HG02970 (cell line): ENCODE results near the gene ABCA3.

ENCODE experiments used
- ATAC-seq: cut with Tn5 transposase; IDR thresholded peaks from one replicate; pipeline ENCODE4 v1.9.1; 2021; ENCODE audit warnings: mild to moderate bottlenecking, moderate library complexity, moderate number of reproducible peaks; ENCODE audit not compliant: unreplicated experiment, low FRiP score

Gene ABCA3

DNA sequence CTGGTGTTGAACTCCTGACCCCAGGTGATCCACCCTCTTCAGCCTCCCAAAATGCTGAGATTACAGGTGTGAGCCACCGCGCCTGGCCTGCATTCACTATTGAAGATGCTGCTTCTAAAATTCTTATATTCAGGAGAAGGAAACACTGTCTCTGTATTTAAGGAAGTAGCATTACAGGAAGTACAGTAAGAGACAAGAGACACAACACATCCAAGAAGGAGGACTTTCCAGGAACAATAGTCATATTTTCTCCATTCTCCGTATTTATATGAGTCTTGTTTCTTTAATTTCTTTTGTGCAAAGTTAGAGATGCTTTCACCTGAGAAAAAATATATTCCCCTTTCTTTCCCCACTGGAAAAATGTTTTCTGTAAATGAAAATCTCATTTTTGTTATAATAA is 18.3 kb upstream of the ABCA3 start:
- ATAC-seq, result no peak

DNA sequence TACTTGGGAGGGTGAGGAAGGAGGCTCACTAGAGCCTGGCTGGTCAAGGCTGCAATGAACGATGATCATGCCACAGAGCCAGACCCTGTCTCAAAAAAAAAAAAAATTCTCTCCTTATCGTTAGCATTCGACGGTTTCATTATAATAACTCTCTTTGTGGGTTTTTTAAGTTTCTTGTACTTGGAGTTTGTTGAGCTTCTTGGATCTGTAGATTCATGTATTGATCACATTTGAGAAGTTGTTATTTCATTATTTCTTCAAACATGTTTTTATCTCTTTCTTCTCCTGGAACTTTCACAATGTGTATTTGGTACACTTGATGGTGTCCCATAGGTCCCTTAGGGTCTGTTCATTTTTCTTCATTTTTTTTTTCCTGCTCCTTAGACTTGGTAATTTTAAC is 16.8 kb upstream of the ABCA3 start:
- ATAC-seq, result no peak

DNA sequence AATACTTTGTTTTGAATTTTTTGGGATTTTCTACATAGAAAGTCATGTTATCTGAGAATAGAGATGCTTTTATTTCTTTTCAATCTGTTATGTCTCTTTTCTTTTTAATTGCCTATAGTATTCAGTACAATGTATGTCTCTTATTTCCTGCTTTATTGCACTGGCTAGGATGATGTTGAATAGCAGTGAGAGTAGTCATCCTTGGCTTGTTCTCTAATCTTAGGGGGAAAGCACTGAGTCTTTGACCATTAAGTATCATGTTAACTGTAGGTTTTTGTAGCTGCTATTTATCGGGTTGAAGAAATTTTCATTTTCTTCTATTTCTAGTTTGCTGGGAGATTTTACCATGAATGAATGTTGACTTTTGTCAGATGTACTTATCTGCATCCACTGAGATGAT is 10.0 kb upstream of the ABCA3 start:
- ATAC-seq, result no peak

DNA sequence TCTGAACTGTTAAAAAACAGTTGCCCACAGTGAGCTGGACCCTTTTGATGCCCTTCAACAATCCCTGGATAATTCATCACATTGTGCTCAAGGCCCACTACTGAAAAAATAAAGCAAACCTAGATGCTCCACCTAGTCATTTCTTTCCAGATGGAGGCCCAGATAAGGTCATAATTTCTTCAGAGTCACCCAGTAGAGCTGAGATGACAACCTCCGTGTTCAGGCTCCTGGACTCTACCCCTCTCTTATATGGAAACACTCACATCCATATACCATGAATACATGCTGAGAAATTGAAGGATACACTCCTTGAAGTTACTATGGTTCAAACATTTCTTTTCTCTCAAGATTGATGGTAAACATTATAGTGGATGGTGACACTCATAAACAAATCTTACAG is 2.7 kb upstream of the ABCA3 start:
- no peak for ATAC-seq

DNA sequence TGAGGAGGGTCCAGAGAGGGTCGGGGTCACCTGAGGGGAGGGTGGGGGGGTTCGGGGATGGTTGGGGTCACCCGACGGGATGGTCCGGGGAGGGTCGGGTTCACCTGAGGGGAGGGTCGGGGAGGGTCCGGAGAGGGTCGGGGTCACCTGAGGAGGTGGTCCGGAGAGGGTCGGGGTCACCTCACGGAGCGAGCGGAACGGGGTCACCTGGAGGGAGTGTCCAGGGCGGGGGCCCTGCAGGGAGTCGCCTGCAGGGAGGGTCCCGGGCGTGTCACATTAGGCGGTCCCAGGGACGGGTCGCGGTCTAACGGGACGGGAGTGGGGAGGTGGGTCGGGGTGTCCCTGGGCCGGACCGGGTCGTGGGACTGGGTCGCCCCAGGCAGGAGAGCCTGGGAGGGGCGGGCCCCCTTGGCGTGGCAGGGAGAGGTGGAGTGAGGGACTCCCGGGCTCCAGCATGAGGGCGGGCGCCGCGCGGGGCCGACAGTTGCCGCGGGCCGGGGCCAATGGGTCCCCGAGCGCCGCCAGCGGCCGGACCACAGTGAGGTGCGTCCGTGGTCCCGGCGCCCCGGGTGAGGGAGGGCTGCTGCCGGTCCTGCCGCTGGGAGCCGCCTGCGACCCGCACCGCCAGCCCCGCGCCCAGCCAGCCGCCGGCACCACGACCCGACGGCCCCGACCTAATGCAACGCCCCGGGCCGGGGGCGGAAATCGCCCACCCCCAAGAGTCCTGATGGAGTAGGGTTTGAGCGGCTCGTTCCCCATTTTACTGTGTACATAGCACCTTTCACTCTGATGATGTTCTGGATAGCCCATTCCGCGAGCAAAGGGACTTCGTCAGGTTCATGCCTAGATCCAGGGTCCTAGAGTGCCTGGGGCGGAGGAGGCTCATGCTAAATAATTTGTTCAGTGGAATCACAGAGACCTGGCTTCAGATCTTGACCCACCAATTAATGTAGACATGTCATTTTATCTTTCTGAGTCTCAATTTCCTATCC is 1.2 kb upstream of the ABCA3 start:
- no peak for ATAC-seq

DNA sequence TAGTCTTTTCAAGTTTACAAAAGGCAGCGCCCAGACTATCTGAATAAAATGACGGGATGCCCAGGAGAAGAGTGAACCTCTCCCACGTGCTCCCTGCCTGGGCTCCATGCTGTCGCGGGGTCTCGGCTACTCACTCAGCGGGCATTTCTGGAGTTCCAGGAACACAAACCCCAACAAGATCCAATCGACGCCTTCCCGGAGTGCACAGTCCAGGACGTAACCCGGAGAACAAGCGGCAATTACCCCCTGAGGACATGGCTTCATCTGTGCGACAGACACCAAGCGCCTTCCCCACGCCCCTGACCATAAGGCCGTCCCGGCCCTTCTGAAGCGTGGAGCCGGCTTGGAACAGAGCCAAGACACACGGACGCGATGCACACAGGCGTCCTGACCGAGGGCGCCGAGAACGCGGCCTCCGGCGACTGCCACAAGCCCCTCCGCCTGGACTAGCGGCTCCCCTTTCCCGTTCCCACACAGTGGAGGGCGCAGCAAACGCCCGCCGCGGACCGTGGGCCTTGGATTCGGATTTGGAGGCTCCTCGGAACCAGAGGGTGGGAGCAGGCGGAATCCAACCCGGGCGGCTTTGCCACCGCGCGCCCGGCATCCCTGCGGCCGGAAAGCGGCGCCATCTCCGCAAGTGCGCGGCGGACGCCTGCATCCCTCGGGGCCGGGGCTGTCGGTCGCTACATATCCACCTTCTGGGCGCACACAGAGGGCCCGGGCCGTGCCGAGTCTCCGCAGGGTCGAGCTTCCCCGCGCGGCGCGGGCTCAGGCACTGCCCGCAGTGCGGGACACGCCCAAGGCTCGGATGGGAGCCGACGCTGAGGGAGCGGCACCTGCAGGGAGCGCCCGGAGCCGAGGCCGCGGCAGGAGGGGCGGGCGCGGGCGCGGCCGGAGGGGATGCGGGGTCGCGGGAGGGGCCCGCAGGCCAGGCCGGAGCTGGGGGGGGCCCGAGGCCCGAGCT is 725 bp downstream of the ABCA3 start:
- peak; percentile 27 for ATAC-seq

DNA sequence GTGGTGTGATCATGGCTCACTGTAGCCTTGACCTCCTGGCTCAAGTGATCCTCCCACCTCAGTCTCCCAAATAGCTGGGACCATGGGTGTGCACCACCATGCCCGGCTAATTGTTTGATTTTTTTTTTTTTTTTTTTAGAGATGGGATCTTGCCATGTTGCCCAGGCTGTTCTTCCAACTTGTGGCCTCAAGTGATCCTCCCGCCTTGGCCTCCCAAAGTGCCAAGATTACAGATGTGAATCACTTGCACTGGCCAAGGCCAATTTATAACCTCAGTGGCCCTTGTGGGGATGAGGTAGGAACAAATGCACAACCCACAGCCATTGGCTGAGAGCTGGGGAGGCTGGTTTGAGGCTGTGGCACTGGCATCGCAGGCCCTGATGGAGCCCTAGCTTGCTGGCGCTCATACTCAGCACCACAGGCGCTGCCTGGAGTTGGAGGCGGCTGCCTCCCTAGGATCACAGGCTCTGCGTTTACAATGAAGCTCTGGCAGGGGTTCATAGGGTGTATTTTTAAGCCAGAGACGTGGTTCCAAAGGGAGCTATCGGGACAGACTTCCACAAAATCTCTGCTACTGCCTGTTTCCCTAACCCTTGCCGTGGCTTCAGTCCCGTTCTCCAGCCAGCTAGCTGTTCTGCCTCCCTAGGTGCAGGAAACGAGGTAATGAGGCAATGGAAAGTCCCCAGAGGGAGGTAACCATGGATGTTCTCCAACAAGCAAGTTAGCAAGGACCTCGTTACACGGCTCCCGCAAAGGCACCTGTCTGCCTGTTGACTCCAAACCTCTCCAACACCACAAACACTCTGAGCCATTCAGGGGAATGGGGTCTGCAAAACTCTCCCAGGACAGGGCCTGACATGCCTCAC is 2.9 kb downstream of the ABCA3 start:
- no peak for ATAC-seq

DNA sequence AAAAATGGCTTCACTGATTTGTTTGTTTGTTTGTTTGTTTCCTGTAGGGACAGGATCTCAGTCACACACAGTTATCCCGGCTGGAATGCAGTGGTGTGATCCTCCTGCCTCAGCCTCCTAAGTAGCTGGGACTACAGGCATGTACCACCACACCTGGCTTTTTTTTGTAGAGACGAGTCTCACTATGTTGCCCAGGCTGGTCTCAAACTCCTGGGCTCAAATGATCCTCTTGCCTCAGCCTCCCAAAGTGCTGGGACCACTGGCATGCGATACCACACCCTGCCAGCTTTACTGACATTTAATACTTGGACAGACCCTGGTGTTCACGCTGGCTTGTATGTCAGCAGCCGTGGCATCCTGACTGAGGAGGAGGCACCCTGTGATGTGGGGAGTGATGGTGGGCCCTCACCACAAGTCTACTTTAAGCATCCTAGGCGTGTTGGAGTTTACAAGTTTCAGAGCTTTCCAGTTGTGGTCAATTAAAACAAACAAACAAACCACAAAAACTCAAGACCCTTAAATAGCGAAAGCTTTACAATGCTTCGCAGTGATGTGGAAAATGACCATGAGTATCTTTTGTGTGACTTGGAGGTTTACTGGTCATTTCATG is 5.1 kb downstream of the ABCA3 start:
- no peak for ATAC-seq

DNA sequence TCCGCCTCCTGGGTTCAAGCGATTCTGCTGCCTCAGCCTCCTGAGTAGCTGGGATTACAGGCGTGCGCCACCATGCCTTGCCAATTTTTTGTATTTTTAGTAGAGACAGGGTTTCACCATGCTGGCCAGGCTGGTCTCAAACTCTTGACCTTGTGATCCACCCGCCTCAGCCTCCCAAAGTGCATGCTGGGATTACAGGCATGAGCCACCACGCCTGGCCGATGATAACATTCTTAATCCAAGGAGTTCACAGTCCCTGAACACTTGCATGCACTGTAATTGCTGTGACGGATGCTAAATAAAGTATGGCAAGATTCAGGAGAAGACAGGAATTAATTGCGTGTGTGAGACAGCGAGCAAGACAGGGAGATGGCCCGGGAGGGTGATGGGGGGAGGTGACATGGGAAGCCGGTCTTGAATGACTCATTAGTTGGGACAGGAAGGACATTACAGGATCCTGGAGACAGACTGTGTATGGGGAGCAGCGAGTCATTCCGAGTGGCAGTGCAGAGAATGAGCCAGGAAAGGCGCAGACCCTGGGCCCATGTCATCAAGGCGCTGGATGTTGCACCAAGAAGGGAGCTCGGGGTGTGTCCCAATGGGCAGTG is 6.7 kb downstream of the ABCA3 start:
- ATAC-seq, result no peak

DNA sequence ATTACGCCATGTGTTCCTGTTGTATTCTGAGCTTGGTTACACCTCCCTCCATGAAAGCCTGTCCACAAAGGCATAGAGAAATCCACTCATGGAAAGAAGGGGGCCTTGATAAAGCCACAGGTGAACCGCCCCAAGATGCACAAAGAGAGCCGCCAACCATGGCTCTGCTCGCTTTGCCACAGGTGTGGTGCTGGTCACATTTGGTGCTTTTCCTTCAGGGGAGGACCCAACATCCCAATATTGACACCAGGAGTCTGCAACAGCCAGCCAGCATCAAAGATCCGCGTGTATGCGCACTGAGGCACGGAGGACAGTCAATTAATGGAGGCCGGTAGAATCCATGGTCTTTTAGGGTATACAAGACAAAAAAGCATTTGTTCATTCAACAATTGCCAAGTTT is 7.3 kb downstream of the ABCA3 start:
- ATAC-seq, result no peak

DNA sequence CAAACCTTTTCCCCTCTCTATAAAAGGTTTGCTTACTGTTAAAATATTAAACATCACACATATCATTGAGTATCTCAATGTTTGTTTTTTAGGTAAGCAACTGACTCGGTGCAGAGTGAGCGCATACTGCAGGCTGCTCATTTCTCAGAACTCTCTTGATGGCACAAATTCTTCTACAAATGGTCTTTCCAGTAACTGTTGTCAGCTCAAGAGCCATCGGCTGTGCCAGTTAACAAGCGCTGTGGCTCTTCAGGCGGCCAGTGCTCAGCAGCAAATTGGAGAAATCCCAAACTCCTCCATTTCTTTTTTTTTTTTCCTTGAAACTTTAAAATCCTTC is 8.6 kb downstream of the ABCA3 start:
- no peak for ATAC-seq

DNA sequence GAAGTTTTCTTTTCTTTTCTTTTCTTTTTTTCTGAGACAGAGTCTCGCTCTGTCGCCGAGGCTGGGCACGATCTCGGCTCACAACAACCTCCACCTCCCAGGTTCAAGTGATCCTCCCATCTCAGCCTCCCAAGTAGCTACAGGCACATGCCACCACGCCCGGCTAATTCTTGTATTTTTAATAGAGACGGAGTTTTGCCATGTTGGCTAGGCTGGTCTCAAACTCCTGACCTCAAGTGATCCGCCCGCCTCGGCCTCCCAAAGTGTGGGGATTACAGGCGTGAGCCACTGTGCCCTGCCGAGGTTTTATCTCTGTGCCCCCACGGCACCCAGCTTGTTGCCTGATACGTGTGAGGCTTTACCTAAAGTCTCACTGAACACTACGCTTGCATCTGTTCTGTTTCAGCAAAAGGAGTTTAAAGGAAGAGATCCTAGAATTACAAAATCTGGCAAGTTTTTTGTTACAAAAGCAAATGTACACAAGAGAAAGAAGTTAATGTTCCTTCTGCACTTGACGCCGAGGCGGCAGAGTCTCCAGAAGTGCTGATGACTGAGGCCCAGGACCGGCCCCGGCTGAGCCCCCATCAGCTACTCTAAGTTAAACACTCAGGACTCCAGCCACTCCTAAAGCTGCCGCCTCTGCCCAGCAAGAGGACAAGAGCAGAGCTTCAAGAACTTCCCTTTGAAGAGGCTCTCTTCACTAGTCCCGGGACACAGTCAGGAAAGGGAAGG is 9.2 kb downstream of the ABCA3 start:
- ATAC-seq, result no peak

DNA sequence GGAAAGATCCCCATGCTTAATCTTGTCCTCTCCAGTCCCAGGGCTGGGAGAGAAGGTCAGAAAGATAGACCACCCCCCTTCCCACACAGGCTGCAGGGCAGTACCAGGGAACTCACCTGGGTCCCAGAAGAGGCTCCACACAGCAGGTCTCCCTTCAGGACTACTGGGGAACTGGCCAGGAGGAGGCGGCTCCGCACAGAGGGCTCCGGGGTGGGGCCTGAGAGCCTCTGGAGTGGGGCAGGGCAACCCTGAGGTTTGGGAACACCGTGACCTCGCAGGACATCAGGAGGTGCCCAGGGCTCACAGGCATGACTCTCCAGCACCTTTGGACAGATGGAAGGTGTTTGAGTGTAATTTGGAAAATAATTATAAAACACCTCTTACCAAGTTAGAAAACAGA is 11.0 kb downstream of the ABCA3 start:
- ATAC-seq, result no peak

DNA sequence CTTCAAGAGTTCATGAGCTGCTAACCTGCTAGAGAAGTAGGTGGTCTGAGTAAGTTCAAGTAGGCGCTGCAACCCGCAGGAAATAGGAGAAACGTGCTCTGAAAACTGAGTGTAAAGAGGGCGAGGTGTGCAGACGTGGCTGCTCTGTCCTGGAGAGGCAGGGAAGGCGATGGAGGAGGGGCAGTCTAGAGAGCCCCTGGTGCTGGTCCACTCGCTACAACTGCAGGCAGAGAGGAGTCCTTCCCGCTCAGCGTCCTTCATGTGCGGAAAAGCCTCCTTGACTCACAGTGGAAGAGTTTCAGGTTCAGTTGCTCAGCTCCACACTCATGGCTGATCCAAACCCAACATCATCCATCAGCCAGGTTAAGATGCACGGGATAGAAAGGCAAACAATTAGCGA is 12.1 kb downstream of the ABCA3 start:
- ATAC-seq, result no peak

DNA sequence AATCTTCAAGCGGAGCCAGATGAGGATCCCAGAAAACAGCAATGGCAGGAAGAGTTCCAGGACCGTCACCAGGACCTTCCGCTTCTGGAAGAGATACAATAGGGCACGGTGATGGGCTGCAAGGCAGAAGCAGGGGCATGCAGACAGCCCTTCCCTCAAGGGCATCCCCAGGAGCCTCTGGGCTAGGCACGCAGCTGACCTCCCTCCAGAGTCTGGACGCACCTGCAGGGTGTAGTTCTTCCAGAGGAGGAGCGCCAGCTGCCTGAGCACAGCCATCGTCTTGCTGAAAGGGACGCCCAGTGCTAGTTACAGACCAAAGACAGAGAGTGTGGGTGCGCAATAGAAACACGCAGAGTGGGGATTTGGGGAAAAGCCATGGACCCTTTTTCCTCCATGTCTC is 14.3 kb downstream of the ABCA3 start:
- no peak for ATAC-seq

DNA sequence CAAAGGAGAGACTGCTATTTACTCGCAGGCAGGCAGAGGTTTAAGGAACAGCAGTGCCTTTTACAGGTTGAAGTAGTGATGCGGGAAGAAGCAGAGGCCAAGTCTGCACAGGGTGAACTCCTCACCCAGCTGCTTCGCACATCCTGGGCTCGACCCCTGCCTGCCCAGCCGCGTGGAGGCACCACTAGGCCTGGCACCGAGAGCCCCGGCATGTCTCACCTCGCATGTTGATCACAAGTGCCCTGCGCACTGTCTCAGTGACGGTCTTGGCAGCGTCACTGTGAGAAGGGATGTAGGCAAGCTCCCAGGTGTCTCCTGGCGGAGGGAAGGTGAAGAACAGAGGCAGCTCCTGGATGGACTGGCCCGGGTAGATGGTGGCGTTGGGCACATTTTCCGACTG is 14.7 kb downstream of the ABCA3 start:
- ATAC-seq, result no peak

DNA sequence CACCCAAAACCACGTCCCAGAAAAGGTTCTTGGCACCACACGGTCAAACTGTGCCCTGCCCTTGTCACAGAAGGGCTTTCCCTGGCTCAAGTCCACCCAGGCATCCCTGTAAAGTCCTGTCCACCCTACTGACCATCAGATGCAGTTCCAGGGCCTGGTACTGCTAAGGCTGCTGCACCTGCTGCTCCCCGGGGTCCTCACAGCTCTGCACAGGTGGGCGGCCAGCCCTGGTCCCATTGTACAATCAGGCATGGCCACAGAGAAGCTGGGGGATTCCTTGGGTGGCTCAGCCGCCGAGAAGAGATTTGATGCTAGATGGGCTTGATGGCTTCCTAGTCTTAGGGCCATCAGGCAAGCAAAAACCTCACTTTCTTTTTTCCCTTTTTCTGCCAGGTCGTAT is 15.3 kb downstream of the ABCA3 start:
- ATAC-seq, result no peak

DNA sequence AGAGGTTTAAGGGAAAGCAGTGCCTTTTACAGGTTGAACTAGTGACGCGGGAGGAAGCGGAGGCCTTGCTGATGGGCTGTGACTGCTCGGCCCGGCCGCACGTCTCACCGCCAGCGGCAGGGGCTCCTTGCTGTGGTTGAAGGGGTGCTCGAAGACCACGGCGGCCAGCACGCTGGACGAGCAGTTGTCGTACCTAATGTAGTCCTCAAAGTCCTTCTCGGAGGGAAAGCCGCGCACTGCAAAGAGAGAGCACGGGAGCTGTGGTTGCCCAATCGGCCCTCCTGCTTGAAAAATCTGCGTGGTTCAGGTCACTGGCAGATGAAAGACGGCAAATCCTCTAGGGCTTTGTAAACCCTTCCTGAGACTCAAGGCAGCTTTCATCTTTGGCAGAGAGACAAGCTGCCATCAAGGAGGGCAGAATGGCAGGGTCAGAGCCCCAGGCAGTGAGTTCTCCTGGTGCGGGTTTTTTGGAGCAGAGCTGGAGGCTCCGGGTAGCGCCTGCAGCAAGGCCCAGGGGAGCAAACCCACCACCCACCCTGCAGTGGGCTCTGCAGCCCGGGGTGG is 16.1 kb downstream of the ABCA3 start:
- ATAC-seq, result no peak

DNA sequence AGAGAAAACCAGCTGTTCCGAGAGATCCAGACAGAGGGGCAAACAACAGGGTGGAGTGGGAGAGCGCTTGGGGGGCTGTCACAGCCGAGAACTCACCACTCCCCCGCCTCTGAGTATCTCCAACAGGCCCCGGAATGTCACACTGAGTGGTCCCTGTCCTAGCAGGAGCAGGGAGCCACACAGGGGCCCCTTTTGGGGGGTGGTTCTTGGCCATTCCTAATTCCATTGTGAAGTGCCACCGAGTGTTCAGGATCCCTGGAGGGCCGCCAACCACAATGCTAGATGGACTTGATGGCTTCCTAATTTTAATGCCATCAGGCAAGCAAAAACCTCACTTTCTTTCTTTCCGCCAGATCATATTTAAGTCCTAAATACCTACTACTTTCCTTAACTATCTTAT is 16.8 kb downstream of the ABCA3 start:
- ATAC-seq, result no peak
